ENCODE data around the gene DRAXIN.

Gene DRAXIN

DNA sequence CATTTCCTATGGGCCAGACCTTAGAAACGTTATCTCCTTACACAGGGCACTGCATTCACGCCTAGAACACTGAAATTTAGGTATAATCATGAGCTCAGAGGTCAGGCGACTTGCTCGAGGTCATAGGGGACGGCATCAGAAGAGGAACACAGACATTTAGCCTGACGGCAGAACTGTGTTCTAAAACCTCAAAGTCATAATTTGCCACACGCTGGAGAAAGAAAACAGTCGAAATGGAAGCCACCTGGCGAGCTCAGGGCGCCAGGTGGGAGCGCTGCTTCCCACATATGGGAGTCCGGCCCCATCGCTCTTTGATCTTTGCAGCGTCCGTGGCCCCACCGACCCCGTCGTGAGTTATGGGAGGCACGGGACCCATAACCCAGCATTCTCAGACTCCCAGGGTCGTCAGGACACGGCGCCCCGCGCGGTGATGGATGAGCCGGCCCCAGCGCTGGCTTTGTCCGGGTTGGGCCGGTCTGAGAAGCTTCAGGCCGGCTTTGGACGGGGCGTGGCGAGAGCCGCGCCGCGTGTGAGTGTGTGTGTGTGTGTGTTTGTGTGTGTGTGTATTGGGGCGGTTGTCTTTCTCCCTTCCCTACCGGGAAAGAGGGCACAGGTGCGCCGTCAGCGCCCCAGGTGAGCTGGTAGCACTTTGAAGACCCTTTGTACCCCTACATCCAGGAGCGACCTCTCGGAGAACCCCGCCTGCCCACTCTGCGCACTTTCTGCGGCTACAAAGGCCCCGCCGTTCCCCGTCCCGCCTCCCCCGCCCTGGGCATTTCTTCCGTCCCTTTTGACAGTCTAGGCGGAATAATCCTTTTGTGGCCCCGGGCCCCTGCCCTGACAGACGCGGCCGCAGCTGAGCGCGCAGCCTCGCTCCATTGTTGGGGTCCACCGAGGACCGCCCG lies 861 bp upstream of the DRAXIN start:
- no peak for DNase-seq

DNA sequence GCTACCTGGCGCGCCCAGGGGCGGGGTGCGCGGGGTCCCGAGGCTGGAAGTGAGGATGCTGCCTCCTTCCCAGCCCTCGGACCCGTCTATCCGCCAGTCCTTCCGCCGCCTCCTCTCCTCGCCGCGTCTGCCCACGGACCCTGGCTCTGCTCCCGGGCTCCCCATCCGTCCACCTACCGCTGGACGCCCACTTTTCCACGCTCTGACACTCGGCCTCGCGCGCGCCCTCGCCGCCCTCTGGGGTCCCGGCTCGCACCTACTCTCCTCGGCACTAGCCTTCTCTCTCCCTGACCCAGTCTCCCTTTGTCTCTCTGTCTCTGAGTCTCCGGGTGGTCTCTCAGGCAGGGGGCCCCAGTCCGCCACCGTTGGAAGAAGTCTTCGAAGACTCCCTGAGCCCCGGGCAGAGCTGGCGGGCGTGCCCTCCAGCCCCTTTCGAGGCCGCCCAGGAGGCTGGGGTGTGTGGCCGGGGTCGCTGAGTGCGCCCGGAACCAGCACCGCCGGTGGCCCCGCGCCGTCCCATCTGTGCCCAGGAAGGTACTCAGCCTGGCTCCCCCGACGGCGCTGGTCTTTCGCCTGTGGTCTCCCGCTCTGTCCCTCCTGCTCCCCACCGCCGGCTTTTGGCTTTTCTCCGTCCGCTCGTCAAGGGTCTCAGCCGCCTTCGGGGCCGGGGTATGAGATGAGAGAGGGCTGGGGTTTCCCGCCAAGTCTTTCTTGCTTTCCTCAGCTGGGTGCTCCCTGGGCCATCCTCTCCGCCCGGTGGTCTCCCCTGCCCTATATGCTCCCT lies 610 bp downstream of the DRAXIN start:
- DNase-seq = no peak

GRCh38 chr1:11693024-11693590 lies 1.6 kb downstream of the DRAXIN start:
- DNase-seq = no peak

- DNase-seq = no peak
Observed at GRCh38 chr1:11693917-11694316, 2.4 kb downstream of the DRAXIN start.

DNA sequence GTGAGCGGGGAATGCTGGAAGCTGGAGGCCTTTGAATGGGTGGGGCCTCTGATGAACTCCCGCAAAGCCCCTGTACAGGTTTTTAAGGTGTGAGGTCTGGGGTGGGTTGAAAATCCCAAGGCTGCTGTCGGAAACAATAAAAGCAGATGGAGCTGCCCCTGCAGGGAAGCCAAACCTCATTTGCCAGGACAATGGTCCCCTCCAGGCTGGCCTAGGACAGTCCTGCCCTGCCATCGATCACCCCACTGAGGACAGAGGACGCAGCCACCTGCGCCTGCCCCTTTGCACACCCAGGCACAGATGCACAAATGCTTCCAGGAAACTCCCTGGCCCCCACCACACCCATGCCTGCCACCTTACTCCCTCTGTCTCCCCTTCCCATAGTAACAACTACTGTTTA lies 4.4 kb downstream of the DRAXIN start:
- no peak for DNase-seq

- no peak for DNase-seq
Observed at GRCh38 chr1:11697188-11697892, 5.8 kb downstream of the DRAXIN start.

GRCh38 chr1:11697893-11698210 lies 6.3 kb downstream of the DRAXIN start:
- no peak for DNase-seq

- DNase-seq = no peak
Observed at GRCh38 chr1:11700601-11701467, 9.3 kb downstream of the DRAXIN start.

GRCh38 chr1:11701551-11701961 lies 10.0 kb downstream of the DRAXIN start:
- no peak for DNase-seq

DNA sequence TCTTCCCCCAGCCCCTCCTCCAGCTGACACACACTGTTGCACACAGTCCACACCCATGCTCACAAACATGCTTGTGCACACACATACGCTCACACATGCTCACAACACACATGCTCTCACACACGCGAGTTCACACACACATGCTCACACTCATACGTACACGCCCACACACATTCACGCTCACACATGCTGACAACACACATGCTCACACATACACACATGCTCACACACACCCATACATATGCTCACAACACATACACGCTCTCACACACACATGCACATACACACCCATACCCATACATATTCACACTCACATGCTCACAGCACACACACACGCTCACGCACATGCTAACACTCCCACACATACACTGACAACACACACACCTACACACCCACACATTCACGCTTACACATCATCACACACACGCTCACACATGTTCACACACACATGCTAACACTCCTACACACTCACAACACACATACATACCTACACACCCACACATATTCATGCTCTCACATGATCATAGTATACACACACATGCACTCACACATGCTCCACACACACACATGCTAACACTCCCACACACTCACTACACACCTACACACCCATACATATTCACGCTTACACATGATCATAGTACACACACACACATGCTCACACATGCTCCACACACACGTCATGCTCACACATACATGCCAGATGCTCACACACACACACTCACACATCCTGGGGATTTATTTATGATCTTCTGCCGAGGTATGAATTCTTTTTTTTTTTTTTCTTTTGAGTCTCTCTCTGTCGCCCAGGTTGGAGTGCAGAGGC lies 10.7 kb downstream of the DRAXIN start:
- no peak for DNase-seq

DNA sequence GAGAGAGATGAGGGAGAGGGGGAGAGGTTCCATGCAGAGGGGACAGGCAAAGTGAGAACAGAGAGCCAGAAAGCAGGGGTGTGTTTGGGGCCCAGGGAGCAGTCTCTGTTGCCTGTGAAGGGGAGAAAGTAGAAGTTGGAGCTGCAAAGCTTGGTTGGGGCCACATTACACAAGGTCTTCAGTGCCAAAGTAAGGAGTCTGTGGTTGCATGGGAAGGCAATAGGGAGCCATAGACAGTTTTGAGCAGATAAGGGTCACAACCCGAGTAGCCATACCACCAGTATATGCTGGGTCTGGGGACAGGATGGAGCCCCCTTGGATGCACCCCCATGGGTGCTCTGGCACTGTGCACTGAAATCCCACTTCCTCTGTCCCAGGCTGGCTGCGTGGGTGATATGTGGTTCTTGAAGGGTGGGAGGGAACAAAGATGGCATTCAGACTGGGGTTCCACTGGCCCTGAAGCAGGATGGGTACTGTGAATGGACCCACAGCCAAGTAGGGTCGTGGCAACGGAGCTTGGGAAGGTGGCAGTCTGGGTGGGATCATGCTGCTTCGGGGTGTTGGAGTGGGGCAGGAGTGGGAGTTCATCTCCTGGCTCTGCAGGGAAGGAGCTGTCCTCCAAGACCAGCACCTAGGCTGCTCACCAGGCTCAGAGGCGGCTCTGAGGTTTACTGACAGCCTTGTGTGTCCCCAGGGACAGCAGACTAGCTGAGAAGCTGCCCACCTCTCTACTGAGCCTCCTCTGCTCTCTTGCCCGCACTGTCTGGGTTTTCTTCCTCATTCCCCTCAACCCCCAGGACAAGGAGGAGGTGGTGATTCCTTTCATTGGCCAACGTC lies 12.1 kb downstream of the DRAXIN start:
- no peak for DNase-seq

GRCh38 chr1:11704194-11704529 lies 12.7 kb downstream of the DRAXIN start:
- DNase-seq = no peak

- DNase-seq = no peak
Observed at GRCh38 chr1:11704691-11705475, 13.4 kb downstream of the DRAXIN start.

DNA sequence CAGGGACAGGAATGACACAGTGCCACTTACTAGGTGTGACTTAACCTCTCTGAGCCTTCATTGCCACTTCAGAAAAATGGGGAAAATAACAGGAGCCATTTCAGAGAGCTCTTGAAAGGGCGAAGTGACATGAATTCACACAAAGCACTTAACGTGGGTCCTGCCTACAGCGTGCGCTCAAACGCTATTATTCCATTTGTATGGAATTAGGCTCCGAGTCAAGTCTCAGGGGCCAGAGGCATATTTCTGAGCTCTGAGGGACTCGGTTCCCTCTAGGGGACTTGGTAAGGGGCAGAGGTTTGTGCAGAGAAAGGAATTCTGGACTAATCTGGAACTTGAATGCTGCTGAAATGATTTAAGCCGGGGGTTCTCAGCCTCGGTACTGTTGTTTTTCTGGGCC lies 14.1 kb downstream of the DRAXIN start:
- DNase-seq = no peak

- no peak for DNase-seq
Observed at GRCh38 chr1:11706292-11706691, 14.8 kb downstream of the DRAXIN start.

GRCh38 chr1:11707621-11708276 lies 16.2 kb downstream of the DRAXIN start:
- DNase-seq = no peak

GRCh38 chr1:11708554-11709350 lies 17.2 kb downstream of the DRAXIN start:
- DNase-seq = no peak

DNA sequence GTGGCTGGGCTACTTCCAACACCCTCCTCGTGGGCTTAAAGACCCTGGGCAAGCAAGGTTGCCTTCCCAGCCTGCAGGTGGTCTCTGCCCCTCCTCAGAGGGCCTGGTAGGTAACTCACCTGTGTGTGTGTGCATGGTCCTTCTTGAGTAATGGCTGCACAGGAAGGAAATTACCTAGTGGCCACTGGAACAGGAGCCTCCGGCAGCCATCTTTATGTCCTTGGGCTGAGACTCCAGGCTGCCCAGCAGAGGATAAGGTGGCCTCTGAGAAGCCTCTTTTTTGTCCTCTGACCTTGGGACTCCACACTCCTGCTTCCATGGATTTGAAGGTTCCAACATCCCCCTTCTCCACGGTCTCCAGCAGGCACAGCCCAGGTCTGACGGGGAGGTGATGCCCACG lies 20.0 kb downstream of the DRAXIN start:
- no peak for DNase-seq

Data from NCI-H2029 treated with DMSO at 0.1 percent for 48 hours (cell line).